HL-60/S4 (cell line): ENCODE measurements around the gene INSYN1.

Source experiments
- in situ Hi-C: fragments of 300-500 bp; cut with MboI; formaldehyde crosslinking; loops from 2 replicates; pipeline ENCODE4 v1.14.3; 2022; ENCODE audit warnings: low sequenced_read_pairs

INSYN1 gene

GRCh38 chr15:73694419-73694818 is 58.7 kb downstream of the INSYN1 start:
- in situ Hi-C loops, result loop anchor here (10.0 kb wide), 1 partner anchor 400 kb away; no protein-coding TSS in a partner anchor

- in situ Hi-C loops, result loop anchor here (10.0 kb wide), 1 partner anchor 397 kb away; no protein-coding TSS in a partner anchor
Observed at GRCh38 chr15:73691396-73691795, 61.8 kb downstream of the INSYN1 start.

GRCh38 chr15:73688455-73688854 is 64.7 kb downstream of the INSYN1 start:
- in situ Hi-C loops, result no loop called here

GRCh38 chr15:73687351-73687750 is 65.8 kb downstream of the INSYN1 start:
- in situ Hi-C loops, result no loop called here

- in situ Hi-C loops, result no loop called here
Observed at GRCh38 chr15:73686781-73687256, 66.3 kb downstream of the INSYN1 start.

GRCh38 chr15:73685981-73686380 is 67.2 kb downstream of the INSYN1 start:
- in situ Hi-C loops, result no loop called here
